Neuronal stem cell (in vitro differentiated cells): ENCODE results near the gene ABI3BP.

Source experiments
- DNase-seq: peaks from one replicate; pipeline ENCODE4 v3.0.0-alpha.2; 2013; ENCODE audit warnings: low spot score
- H2AFZ ChIP-seq: one replicate; pipeline ENCODE4 v1.6.1; 2013; ENCODE audit warnings: mild to moderate bottlenecking, low read length, inconsistent platforms
- H2AK5ac ChIP-seq: 2 replicates; pipeline ENCODE4 v1.6.1; 2013; ENCODE audit warnings: low read depth, mild to moderate bottlenecking, inconsistent platforms, low read length, moderate library complexity, mixed read lengths
- H2BK120ac ChIP-seq: 2 replicates; pipeline ENCODE4 v1.6.1; 2013; ENCODE audit warnings: low read depth, mild to moderate bottlenecking, inconsistent platforms, low read length, moderate library complexity, mixed read lengths
- H2BK12ac ChIP-seq: one replicate; pipeline ENCODE4 v1.6.1; 2013; ENCODE audit warnings: low read length, inconsistent platforms
- H2BK15ac ChIP-seq: 2 replicates; pipeline ENCODE4 v1.6.1; 2013; ENCODE audit warnings: mild to moderate bottlenecking, low read length, inconsistent platforms, mixed read lengths
- H2BK5ac ChIP-seq: one replicate; pipeline ENCODE4 v1.6.1; 2013; ENCODE audit warnings: inconsistent platforms, mild to moderate bottlenecking, low read length, moderate library complexity
- H3K14ac ChIP-seq: one replicate; pipeline ENCODE4 v1.6.1; 2013; ENCODE audit warnings: low read length, inconsistent platforms
- H3K18ac ChIP-seq: 2 replicates; pipeline ENCODE4 v1.6.1; 2013; ENCODE audit warnings: low read length, inconsistent platforms
- H3K23ac ChIP-seq: 2 replicates; pipeline ENCODE4 v1.6.1; 2013; ENCODE audit warnings: low read depth, mild to moderate bottlenecking, mixed read lengths, low read length, inconsistent platforms; ENCODE audit not compliant: poor library complexity
- H3K27ac ChIP-seq: replicated peaks from 3 replicates; pipeline ENCODE4 v1.5.1; 2013; ENCODE audit warnings: low read length, inconsistent platforms
- H3K27me3 ChIP-seq, 3 experiments: 2 replicates each; pipeline ENCODE4 v1.6.1; 2013; ENCODE audit warnings: low read length in 3 of 3, mild to moderate bottlenecking in 2 of 3, inconsistent platforms in 1 of 3, low read depth in 1 of 3, mixed read lengths in 1 of 3, moderate library complexity in 1 of 3; ENCODE audit not compliant: control insufficient read depth in 3 of 3, insufficient read depth in 3 of 3
- H3K36me3 ChIP-seq, 2 donors: replicated peaks in 1 of 2; 2 replicates each; pipeline ENCODE4 v1.6.1; 2013; ENCODE audit warnings: low read length in 2 of 2; ENCODE audit not compliant: control insufficient read depth in 2 of 2, insufficient read depth in 2 of 2
- H3K4ac ChIP-seq: 2 replicates; pipeline ENCODE4 v1.6.1; 2013; ENCODE audit warnings: inconsistent platforms, mild to moderate bottlenecking, low read length, moderate library complexity
- H3K4me1 ChIP-seq, 2 donors: 1 replicate in 1 of 2; 2 replicates in 1 of 2; pipeline ENCODE4 v1.6.1; 2013; ENCODE audit warnings: low read length in 2 of 2, low read depth in 1 of 2; ENCODE audit not compliant: control insufficient read depth in 2 of 2, insufficient read depth in 1 of 2
- H3K4me2 ChIP-seq: one replicate; pipeline ENCODE4 v1.6.1; 2013; ENCODE audit warnings: mild to moderate bottlenecking, low read length, inconsistent platforms; ENCODE audit not compliant: insufficient read depth, poor library complexity, severe bottlenecking
- H3K4me3 ChIP-seq, 2 donors: 2 replicates each; pipeline ENCODE4 v1.5.1; 2013; ENCODE audit warnings: low read length in 2 of 2, mild to moderate bottlenecking in 2 of 2, inconsistent platforms in 1 of 2, moderate library complexity in 1 of 2
- H3K79me1 ChIP-seq: one replicate; pipeline ENCODE4 v1.6.1; 2013; ENCODE audit warnings: low read depth, mild to moderate bottlenecking, inconsistent platforms, low read length, moderate library complexity
- H3K9ac ChIP-seq: one replicate; pipeline ENCODE4 v1.6.1; 2013; ENCODE audit warnings: mild to moderate bottlenecking, low read depth, low read length, inconsistent platforms; ENCODE audit not compliant: poor library complexity
- H3K9me3 ChIP-seq, 2 donors: replicated peaks in 1 of 2; 2 replicates each; pipeline versions ENCODE3 to v1.6.1; 2013; ENCODE audit warnings: low read length in 2 of 2, mild to moderate bottlenecking in 2 of 2, inconsistent platforms in 1 of 2, low read depth in 1 of 2, mixed read lengths in 1 of 2, moderate library complexity in 1 of 2; ENCODE audit not compliant: control insufficient read depth in 2 of 2, insufficient read depth in 1 of 2
- H4K8ac ChIP-seq: one replicate; pipeline ENCODE4 v1.6.1; 2013; ENCODE audit warnings: low read depth, mild to moderate bottlenecking, inconsistent platforms, low read length, moderate library complexity
- H4K91ac ChIP-seq: one replicate; pipeline ENCODE4 v1.6.1; 2013; ENCODE audit warnings: low read length, low read depth, mild to moderate bottlenecking, inconsistent platforms; ENCODE audit not compliant: poor library complexity
- WGBS, 2 donors: extraction: QIAGEN DNeasy Blood & Tissue Kit; methylation state at CpG; one replicate each; pipeline ENCODE4 v1.1.7; 2013; ENCODE audit warnings: missing lambda C conversion rate in 2 of 2, mixed read lengths in 1 of 2; ENCODE audit not compliant: insufficient read length in 2 of 2, insufficient replicate concordance in 1 of 2; ENCODE audit errors: extremely low coverage in 2 of 2; 5-methylcytosine and 5-hydroxymethylcytosine counted together

The ABI3BP gene

DNA sequence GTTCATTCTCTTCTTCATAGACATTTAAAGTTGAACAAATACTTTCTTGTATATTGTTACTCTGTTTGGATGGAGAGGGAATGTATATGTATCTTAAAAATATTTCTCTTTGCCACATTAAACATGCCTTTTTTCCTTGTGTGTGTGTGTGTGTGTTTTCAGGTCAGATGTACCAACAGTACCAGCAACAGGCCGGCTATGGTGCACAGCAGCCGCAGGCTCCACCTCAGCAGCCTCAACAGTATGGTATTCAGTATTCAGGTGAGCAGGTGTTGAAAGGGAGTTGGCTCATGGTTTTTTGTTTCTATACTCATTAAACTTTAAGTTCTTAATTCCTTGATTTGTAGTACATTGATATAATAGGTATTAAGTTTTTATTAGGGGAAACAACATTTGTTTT, 248.6 kb downstream of the ABI3BP start:
- Histone ChIP-seq H3K4me3 (no peak overlapping the region), H3K27ac (no peak overlapping the region), H3K23ac (no peak overlapping the region), H3K36me3 (peaks cover 15 to 100% of the 10 kb centered on the region in 2 donors), H2BK120ac (no peak overlapping the region), H3K4me1 (no peaks in the 10 kb centered on the region), H3K9ac (no peak overlapping the region), H2AFZ (no peak overlapping the region), H3K18ac (no peak overlapping the region), H2BK12ac (no peak overlapping the region), H3K9me3 (no peaks in the 10 kb centered on the region), H4K91ac (no peak overlapping the region), H3K4me2 (no peak overlapping the region), H2BK15ac (no peak overlapping the region), H3K27me3 (no peaks in the 10 kb centered on the region), H3K14ac (no peak overlapping the region), H2BK5ac (no peak overlapping the region), H3K79me1 (no peaks in the 10 kb centered on the region), H4K8ac (no peak overlapping the region), H3K4ac (no peak overlapping the region), H2AK5ac (no peak overlapping the region)
- DNase-seq, result no peak
- no CpG with 5 or more reads among the region's 2 CpGs for WGBS, 2 donors

DNA sequence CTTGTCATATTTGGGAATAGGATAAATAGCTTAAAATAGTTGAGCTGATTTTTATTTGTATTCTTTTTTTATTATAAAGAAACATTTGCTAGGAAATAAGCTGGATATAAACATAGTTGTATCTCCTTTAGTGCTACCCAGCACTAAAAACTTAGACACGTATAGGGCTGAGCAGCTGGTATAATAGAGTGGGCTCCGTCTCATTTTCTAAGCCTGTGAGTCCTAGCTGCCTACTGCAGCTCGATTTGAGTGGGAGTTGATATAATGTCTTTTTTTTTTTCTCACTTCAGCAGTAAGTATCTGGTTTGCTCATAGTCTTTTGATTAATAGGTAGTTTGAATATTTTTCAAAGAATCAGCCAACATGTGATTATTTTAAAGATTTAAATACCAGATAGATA, 249.7 kb downstream of the ABI3BP start:
- no peak overlapping the region for H2AK5ac ChIP-seq
- no peak overlapping the region for H4K8ac ChIP-seq
- no peak for DNase-seq
- H3K27me3 ChIP-seq, result no peaks in the 10 kb centered on the region
- H3K4me2 ChIP-seq, result no peak overlapping the region
- H3K14ac ChIP-seq, result no peak overlapping the region
- H3K36me3 ChIP-seq, result peaks cover 15 to 100% of the 10 kb centered on the region in 2 donors
- H3K9me3 ChIP-seq, result no peaks in the 10 kb centered on the region
- H3K4ac ChIP-seq, result no peak overlapping the region
- no peak overlapping the region for H2BK12ac ChIP-seq
- no peak overlapping the region for H3K9ac ChIP-seq
- no peak overlapping the region for H2BK5ac ChIP-seq
- H3K18ac ChIP-seq, result no peak overlapping the region
- H3K79me1 ChIP-seq, result no peaks in the 10 kb centered on the region
- no peaks in the 10 kb centered on the region for H3K4me1 ChIP-seq
- no peak overlapping the region for H2AFZ ChIP-seq
- no peak overlapping the region for H2BK15ac ChIP-seq
- WGBS, 2 donors, result no CpG with 5 or more reads among the region's 3 CpGs
- no peak overlapping the region for H2BK120ac ChIP-seq
- H3K23ac ChIP-seq, result no peak overlapping the region
- no peak overlapping the region for H3K27ac ChIP-seq
- H4K91ac ChIP-seq, result no peak overlapping the region
- no peak overlapping the region for H3K4me3 ChIP-seq

DNA sequence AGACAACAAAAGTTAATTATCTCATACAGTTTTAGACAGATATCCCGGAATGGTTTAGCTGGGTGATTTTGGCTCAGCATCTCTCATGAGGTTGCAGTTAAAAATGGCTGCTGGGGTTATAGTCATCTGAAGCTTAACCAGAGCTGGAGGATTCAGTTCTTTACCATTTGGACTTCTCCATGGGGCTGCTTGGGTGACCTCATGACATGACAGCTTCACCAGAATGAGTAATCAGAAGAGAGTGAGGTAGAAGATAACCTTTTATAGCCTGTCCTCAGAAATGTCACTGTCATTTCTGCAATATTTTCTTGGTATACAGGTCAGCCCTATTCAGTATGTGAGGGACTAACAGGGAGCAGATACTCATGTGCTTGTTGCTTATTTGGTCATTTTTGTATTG, 253.0 kb downstream of the ABI3BP start:
- no peaks in the 10 kb centered on the region for H3K79me1 ChIP-seq
- no peak overlapping the region for H2BK120ac ChIP-seq
- H4K8ac ChIP-seq, result no peak overlapping the region
- H3K4me1 ChIP-seq, result no peaks in the 10 kb centered on the region
- H4K91ac ChIP-seq, result no peak overlapping the region
- no peak overlapping the region for H3K4ac ChIP-seq
- no peak overlapping the region for H2AK5ac ChIP-seq
- no peak overlapping the region for H2AFZ ChIP-seq
- H3K23ac ChIP-seq, result no peak overlapping the region
- H3K9ac ChIP-seq, result no peak overlapping the region
- no peak overlapping the region for H3K14ac ChIP-seq
- peaks cover 11 to 100% of the 10 kb centered on the region in 2 donors for H3K36me3 ChIP-seq
- H3K4me2 ChIP-seq, result no peak overlapping the region
- no peak overlapping the region for H2BK5ac ChIP-seq
- DNase-seq, result no peak
- no peaks in the 10 kb centered on the region for H3K9me3 ChIP-seq
- no peak overlapping the region for H2BK12ac ChIP-seq
- no CpG with 5 or more reads among the region's 1 CpG for WGBS, 2 donors
- no peak overlapping the region for H3K4me3 ChIP-seq
- no peak overlapping the region for H3K18ac ChIP-seq
- no peak overlapping the region for H3K27ac ChIP-seq
- H2BK15ac ChIP-seq, result no peak overlapping the region
- H3K27me3 ChIP-seq, result no peaks in the 10 kb centered on the region

DNA sequence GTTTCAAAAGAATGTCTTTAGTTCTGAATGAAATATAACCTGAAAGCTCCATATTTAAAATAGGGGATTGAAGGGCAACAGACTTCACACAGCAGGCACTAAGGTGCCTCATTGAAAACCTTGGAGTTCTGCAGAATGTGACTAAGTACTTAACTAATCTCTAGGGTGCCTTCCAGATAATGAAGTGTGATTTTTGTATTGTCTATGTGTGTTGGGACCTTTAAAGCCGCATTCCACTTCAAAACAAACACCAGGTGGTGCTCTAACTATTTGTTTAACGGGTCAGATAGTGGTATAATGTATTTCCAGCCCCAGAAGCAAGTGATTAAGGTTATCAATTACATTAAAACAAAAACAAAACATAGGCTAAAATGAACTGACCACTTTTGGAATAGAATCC, 255.9 kb downstream of the ABI3BP start:
- DNase-seq, result peak; percentile 17
- no peak overlapping the region for H2BK15ac ChIP-seq
- no peak overlapping the region for H3K4me3 ChIP-seq
- no peak overlapping the region for H2BK5ac ChIP-seq
- no peaks in the 10 kb centered on the region for H3K9me3 ChIP-seq
- H3K14ac ChIP-seq, result no peak overlapping the region
- no peak overlapping the region for H3K4me2 ChIP-seq
- H3K18ac ChIP-seq, result no peak overlapping the region
- H2AFZ ChIP-seq, result no peak overlapping the region
- no peaks in the 10 kb centered on the region for H3K79me1 ChIP-seq
- no CpG with 5 or more reads among the region's 2 CpGs for WGBS, 2 donors
- no peak overlapping the region for H4K8ac ChIP-seq
- H2AK5ac ChIP-seq, result no peak overlapping the region
- no peak overlapping the region for H2BK120ac ChIP-seq
- no peak overlapping the region for H2BK12ac ChIP-seq
- no peak overlapping the region for H3K9ac ChIP-seq
- no peak overlapping the region for H3K23ac ChIP-seq
- H4K91ac ChIP-seq, result no peak overlapping the region
- H3K36me3 ChIP-seq, result peaks cover 12 to 100% of the 10 kb centered on the region in 2 donors
- H3K27ac ChIP-seq, result no peak overlapping the region
- no peaks in the 10 kb centered on the region for H3K4me1 ChIP-seq
- H3K27me3 ChIP-seq, result no peaks in the 10 kb centered on the region
- H3K4ac ChIP-seq, result no peak overlapping the region
